GM21717 (cell line): ENCODE data around the gene MAGI2.

Source experiments
- ATAC-seq: cut with Tn5 transposase; IDR thresholded peaks from one replicate; pipeline ENCODE4 v1.9.1; 2021; ENCODE audit warnings: mild to moderate bottlenecking, moderate library complexity; ENCODE audit not compliant: unreplicated experiment

Gene MAGI2

DNA sequence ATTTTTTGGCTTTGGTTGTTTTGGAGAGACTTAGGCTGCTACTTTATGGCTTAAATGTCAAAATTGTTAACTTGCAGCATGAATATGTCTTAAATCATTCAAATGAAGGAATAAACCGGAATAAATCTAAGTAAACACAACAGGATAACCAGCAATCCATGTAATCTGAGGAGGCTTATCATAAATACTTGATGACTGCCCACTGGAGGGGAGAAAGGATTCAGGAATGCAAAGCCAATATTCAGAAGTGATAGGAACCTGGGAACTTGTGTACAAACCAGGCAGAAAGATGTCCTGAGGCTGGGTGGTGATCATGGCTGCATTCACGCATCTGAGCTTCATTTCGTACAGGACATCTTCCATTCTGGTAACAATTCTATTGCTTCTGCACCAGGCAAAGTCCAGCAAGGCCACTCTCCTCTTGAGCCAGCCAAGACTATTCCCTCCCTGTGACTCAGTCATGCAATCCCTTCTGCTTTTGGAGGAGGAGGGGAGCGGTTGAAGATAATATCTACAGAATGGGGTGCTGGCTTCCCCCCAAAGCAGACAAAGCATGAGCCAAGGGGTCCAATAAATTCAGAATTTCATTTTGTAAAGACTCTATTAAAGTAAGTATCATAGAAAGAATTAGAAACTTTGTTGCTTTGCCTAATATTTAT is 1280.4 kb downstream of the MAGI2 start:
- no peak for ATAC-seq

DNA sequence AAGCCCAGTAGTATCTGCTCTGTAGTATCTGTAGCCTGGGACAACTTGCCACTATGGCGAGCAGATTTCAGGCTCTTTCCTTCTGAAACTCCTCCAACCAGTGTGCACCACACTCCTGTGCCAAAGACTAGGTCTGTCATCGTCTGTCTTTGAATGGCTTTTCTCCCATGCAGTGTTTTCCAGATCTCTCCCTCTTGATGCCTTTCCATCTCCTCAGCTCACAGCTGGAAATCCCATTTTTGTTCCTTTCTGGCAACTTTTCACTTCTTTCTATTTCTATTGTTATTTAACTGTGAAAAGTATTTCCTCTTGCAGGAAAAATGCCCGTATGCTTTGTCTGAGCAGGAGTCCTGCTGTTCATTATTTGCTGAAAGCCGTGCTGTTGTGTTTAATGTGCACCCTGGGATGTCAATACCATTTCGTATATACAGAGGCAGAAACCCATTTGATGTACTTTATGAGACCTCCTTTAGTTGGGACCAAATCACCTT is 1281.2 kb downstream of the MAGI2 start:
- no peak for ATAC-seq

DNA sequence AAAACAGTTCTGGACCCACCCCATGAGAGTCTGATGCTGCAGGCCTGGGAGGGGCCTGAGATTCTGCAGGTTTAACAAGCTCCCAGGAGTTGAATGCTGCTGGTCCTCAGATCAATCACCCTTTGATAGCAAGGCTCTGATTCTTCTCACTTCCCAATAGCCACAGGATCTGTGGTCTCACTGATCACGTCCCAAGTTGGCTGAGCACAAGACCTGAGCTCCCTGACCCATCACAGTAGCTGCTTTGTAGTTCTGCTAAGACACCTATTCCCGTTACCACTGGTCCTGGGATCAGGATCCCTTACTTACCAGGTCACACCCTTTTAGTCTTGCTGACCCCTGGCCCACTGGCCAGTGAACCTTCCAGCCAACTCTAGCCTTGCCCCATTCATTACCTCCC is 1282.1 kb downstream of the MAGI2 start:
- ATAC-seq, result no peak

DNA sequence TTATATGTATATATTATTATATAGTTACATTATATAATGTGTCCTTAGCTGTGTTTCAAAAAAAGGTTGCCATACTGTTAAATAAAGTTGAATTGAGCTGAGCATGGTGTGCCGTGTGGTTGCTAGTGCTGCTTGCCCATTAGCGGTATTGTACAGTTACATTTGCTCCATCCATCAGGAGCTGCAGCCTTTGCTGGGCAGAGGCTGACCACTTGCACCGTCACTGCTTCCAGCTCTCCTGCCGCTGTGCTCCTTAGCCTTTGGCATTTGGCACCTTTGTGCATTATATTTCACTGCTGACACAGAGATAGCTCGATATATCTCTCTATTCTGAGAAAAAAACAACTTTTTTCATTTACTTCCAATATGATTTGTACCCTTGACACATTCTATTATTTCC is 1282.7 kb downstream of the MAGI2 start:
- ATAC-seq, result no peak

DNA sequence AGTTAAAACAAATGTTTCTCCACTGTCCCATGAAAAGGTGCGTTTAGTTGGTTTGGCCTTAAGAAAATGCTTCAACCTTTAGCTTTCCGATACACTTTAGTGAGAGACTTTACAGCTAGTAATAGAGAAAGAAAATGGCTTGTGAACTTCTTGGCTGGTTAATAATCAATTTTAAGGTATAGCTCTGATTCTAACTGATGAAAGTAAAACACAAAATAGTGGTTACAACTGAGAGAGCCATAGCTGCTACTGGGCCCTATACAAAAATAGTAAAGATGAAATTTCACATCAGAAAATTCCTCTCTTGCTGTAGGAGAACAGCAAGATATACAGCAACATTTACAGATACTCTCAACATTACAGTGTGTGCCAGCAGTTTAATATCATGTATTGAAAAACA is 1283.5 kb downstream of the MAGI2 start:
- ATAC-seq, result no peak

GRCh38 chr7:78168865-78169264 is 1284.6 kb downstream of the MAGI2 start:
- ATAC-seq, result no peak

DNA sequence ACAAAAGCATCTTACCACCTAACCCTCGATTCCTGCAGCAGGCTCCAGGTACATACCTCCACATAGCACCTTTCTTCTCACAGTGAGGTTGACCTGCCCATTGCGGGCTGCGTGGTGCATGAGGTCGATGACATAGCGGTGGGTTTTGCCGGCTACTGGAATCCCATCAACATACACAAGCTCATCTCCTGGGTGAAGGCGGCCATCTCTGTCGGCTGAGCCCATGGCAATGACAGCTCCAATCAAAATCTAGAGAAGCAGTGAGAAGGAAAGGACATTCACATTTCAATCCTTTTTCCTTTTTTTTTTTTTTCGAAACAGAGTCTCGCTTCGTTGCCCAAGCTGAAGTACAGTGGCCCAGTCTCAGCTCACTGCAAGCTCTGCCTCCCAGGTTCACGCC is 1285.6 kb downstream of the MAGI2 start:
- ATAC-seq, result no peak

GRCh38 chr7:78165854-78166253 is 1287.6 kb downstream of the MAGI2 start:
- no peak for ATAC-seq

GRCh38 chr7:78165454-78165853 is 1288.0 kb downstream of the MAGI2 start:
- no peak for ATAC-seq

DNA sequence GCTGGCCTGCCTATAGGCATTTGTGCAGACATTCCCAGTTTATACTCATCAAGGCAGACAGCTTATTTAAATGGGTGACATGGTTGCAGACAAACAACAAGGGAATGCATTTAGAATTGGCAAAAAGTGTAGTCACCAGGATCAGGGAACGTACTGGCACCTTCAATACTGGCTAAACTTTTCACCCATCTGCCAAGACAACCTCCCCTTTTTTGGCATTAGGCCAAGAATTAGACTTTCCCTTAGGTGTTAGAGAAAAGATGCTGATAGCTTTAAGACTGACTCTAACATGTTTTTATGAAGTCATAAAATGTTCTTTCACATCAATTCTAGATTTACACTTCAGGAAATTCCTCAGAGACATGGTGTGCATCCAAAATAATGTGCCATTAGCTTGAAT is 1289.0 kb downstream of the MAGI2 start:
- no peak for ATAC-seq

- ATAC-seq, result no peak
These were observed 1291.7 kb downstream of the MAGI2 start for GRCh38 chr7:78161781-78162180.

DNA sequence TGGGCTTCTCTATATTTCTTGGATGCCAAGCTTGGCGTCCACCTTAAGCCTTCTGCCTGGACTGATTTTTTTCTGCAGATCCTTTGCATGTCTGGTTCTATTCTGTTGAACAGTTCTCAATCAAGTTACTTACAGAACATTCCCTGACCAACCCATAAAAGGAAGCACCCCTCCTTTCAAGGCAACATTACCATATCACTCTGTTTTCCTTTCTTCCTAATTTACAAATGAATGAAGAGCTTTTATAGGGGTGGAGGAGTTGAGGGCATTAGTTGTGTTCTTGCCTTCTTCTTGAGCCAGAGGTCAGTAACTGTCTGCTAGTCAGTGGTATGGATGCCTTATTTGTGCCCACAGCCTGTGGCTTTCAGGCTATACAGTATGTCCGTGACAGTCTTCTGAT is 1293.9 kb downstream of the MAGI2 start:
- no peak for ATAC-seq

- no peak for ATAC-seq
These were observed 1300.2 kb downstream of the MAGI2 start for GRCh38 chr7:78153285-78153684.

DNA sequence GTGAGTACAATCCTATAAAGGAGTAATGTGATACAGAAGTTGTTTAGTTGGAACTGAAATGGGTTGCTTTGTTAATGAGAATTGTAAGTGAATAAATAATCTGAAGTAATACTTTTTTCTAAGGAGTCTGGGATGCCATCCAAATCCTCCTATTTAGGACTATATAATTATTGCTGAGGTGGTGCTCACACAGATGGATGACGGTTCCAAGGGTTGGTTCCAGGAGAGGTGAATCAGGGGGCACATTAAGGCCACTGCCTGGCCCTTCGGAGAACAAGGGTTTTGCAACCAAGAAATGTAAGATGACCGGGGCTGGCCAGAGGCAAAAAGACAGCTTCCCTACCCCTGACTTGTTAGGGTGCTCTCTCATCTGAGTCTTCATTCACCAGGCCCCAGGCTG is 1302.2 kb downstream of the MAGI2 start:
- ATAC-seq, result no peak

DNA sequence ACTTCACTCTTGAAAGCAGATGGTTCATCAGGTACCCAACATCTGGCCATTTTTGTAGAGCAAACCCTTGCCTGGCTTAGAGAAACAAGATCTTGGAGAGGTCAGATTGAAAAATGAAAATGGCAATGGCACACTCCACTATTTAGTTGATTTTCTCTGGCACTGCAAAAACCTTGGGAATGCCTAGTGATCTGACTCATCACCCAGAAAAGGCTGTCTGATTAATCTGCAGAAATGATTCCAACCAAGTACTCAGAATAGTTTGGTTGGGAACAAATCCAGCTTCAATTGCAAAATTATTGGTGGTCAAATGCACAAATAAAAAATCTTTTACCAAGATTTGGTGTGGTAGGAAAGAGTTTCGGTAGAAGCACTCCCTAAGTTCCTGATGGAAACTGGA is 1303.7 kb downstream of the MAGI2 start:
- ATAC-seq, result no peak

GRCh38 chr7:78148166-78148894 is 1305.1 kb downstream of the MAGI2 start:
- no peak for ATAC-seq

DNA sequence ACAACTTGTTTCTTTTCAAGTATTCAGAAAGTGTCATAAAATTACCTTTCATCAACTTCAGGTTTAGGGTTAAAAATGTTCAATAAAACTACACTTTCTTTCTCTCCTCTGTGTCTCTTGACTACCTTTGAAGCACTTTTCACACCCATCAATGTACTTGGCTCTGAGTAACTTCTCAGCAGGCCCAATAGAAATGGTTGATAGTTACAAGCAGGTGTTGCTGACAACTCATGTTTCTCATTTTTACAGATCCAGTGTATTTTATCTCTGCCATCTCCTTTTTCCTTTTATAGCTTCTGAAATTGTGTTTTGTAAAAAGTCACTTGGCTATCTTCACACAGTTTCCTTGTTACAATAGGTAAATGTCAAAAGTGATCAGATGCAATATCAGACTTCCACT is 1306.9 kb downstream of the MAGI2 start:
- no peak for ATAC-seq

GRCh38 chr7:78143661-78144060 is 1309.8 kb downstream of the MAGI2 start:
- no peak for ATAC-seq

DNA sequence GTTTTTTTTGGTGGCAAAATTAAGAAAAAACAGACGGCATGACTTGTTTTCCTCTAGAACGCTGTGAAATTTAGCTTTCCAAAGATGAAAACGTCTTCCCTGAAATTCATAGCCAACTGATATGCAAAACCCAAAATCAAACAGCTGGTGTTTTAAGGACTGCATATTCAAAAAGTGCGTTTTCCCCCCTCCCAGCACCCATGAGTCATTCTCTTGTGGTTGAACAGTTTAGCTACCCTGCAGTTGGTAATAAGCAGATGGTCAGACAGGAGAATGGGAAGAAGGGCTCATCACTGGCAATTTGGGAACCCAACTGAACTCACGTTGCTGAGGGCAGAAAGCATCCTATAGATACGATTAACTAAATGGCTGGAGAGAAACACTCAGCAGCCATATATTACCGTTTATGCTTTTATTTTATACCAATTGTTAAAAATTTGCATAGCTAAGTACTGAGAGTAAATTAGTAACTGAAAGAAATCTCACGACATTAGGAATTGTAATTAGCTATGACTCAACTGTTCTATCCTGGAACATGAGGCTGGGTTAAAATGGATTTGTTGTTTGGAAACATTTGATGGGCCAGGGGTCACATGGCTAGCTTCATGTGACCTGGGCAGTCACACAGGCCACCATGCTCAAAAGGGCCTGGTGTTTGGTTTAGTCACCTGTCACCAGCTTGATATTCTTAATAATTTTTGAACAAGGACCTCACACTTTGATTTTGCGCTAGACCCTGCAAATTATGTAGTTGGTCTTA is 1311.8 kb downstream of the MAGI2 start:
- no peak for ATAC-seq

DNA sequence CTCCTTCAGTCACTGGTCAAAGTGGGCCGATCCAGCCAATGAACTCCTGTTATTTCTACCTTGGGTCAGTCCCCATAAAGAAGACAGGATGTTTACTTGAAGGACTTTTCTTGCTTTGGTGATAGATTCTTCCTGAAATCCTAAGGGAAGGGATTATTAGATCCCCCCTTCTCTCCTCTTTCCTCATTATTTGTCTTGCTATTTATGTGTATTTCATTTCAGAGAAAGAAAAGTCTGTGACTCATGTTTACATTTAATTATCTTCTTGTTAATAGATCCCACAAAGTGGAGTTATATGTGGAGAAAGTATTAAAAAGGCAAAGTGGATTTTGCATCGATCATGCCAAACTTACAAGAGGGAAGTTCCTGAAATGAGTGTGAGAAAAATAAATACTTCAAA is 1313.4 kb downstream of the MAGI2 start:
- ATAC-seq, result no peak

DNA sequence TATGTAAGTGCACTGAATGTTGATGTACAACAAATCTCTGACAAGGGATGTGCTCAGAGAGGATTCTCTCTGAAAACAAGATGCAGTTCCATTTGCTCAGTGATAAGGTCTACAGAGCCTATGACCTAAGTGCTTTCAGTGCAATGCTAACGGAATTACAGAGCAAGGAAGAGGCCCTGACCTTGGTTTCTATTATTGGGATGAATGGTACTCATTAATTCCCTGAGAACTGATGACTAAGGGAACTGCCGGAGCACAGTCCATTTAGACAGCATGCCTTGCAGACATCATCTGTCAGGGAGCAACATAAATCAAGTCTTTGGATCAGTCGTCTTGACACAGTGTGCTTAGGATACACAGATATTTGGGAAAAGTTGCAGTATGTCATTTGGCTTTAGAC is 1314.1 kb downstream of the MAGI2 start:
- ATAC-seq, result no peak

DNA sequence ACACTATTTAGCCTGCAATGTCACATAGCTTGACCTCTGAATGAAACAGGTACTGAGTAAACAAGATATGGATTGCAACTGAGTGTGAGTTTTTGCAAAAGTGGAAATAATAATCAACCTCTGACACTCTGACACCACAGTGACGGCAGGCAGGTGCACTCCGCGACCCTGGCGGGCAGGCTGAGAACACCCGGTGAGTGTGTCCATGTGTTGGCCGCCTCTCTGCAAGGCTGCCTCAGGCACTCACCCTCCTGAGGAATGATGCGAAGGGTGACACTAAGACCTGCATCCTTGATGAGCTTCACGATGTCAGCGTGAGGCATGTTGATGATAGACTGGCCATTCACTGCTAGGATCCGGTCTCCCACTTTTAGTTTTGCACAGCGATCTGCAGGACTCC is 1318.7 kb downstream of the MAGI2 start:
- ATAC-seq, result no peak
